H1 (cell line): Measurements from ENCODE around the gene FIS1. TPM values are rescaled to one million over a fixed set of nuclear protein-coding genes. Genes with fewer than 3 reads are reported as not detected.
"Not testable (repeated sequence)": the region's sequence is repeated elsewhere in the genome, so short reads cannot be mapped to it uniquely, and the experiment has no call there.

ENCODE experiments used
- CTCF ChIA-PET: fragments of 300-600 bp; sonication (Branson Sonifier 250); formaldehyde crosslinking; loops from one replicate; lab custom pipeline; 2021; ENCODE audit not compliant: partially characterized antibody; lab: Charles Lee
- POLR2A ChIA-PET: fragments of 300-600 bp; sonication (Branson Sonifier 250); formaldehyde crosslinking; loops from one replicate; lab custom pipeline; 2021; ENCODE audit warnings: inconsistent platforms; ENCODE audit not compliant: partially characterized antibody; lab: Charles Lee
- DNase-seq, 2 experiments: peaks; one replicate each; pipeline versions ENCODE4 v3.0.0 to v3.0.0-alpha.2; 2010 to 2022; ENCODE audit warnings: low spot score in 2 of 2, low read depth in 1 of 2, mixed read lengths in 1 of 2
- FAIRE-seq: peaks from 2 replicates; lab custom pipeline; 2011; peaks lifted over from hg19 to GRCh38; lab: Jason Lieb, UNC
- H2AFZ ChIP-seq: 2 replicates; pipeline ENCODE4 v1.8.1; 2012; ENCODE audit warnings: low read length, inconsistent platforms
- H2AK5ac ChIP-seq: 2 replicates; pipeline ENCODE4 v1.6.1; 2013; ENCODE audit warnings: low read depth, low read length
- H2BK120ac ChIP-seq: replicated peaks from 2 replicates; pipeline ENCODE3; 2013; ENCODE audit warnings: low read depth, low read length, inconsistent platforms
- H2BK12ac ChIP-seq: 2 replicates; pipeline ENCODE4 v1.6.1; 2013; ENCODE audit warnings: low read depth, low read length
- H2BK15ac ChIP-seq: 2 replicates; pipeline ENCODE4 v1.6.1; 2013; ENCODE audit warnings: low read length
- H2BK20ac ChIP-seq: 2 replicates; pipeline ENCODE4 v1.6.1; 2013; ENCODE audit warnings: low read length
- H2BK5ac ChIP-seq: 2 replicates; pipeline ENCODE4 v1.6.1; 2013; ENCODE audit warnings: low read depth, low read length
- H3K14ac ChIP-seq: 2 replicates; pipeline ENCODE4 v1.6.1; 2013; ENCODE audit warnings: inconsistent platforms; ENCODE audit not compliant: insufficient read length
- H3K18ac ChIP-seq: 2 replicates; pipeline ENCODE4 v1.6.1; 2013; ENCODE audit warnings: low read length; ENCODE audit errors: extremely low read depth
- H3K23ac ChIP-seq: 2 replicates; pipeline ENCODE4 v1.6.1; 2013; ENCODE audit warnings: inconsistent platforms; ENCODE audit not compliant: insufficient read length
- H3K23me2 ChIP-seq: 2 replicates; pipeline ENCODE4 v1.6.1; 2013; ENCODE audit warnings: low read depth, low read length
- H3K27ac ChIP-seq: 2 replicates; pipeline ENCODE4 v1.6.1; 2011; ENCODE audit warnings: low read depth, low read length, inconsistent platforms
- H3K27me3 ChIP-seq, 4 experiments: replicated peaks in 1 of 4; 1 replicate in 1 of 4; 2 replicates in 3 of 4; pipeline versions ENCODE4 v1.6.1 to v1.8.1; 2011 to 2013; ENCODE audit warnings: low read length in 3 of 4, mild to moderate bottlenecking in 3 of 4, inconsistent platforms in 2 of 4, mixed read lengths in 2 of 4, moderate library complexity in 1 of 4; ENCODE audit not compliant: control insufficient read depth in 3 of 4, insufficient read depth in 3 of 4; ENCODE audit errors: extremely low read depth in 1 of 4
- H3K36me3 ChIP-seq, 4 experiments: 2 replicates each; pipeline versions ENCODE4 v1.6.1 to v1.8.1; 2011 to 2013; ENCODE audit warnings: mild to moderate bottlenecking in 4 of 4, low read length in 3 of 4, moderate library complexity in 2 of 4, control low read depth in 1 of 4, inconsistent platforms in 1 of 4; ENCODE audit not compliant: insufficient read depth in 4 of 4, control insufficient read depth in 2 of 4
- H3K4ac ChIP-seq: replicated peaks from 2 replicates; pipeline ENCODE3; 2013; ENCODE audit warnings: low read length, low read depth, mixed read lengths, inconsistent platforms; ENCODE audit not compliant: insufficient read length
- H3K4me1 ChIP-seq, 4 experiments: replicated peaks in 1 of 4; 1 replicate in 1 of 4; 2 replicates in 3 of 4; pipeline versions ENCODE4 v1.6.1 to v1.8.1; 2011 to 2013; ENCODE audit warnings: low read length in 3 of 4, inconsistent platforms in 2 of 4, mixed read lengths in 1 of 4; ENCODE audit not compliant: insufficient read depth in 4 of 4, control insufficient read depth in 3 of 4
- H3K4me2 ChIP-seq, 2 experiments: 2 replicates each; pipeline versions ENCODE4 v1.6.1 to v1.8.1; 2011 to 2013; ENCODE audit warnings: low read depth in 2 of 2, low read length in 2 of 2, control low read depth in 1 of 2, inconsistent platforms in 1 of 2, mild to moderate bottlenecking in 1 of 2; ENCODE audit not compliant: insufficient read depth in 1 of 2
- H3K4me3 ChIP-seq, 4 experiments: fragments of 200-600, 300-600 bp in 1 of 4; sonication (generic), shearing (Covaris generic), sonication (Bioruptor Twin) in 1 of 4; 2 replicates each; pipeline versions ENCODE4 v1.5.1 to v1.8.1; 2011 to 2016; ENCODE audit warnings: low read length in 4 of 4, low read depth in 3 of 4, control low read depth in 2 of 4, inconsistent platforms in 2 of 4, mild to moderate bottlenecking in 2 of 4, mixed read lengths in 1 of 4, moderate library complexity in 1 of 4; ENCODE audit not compliant: insufficient read depth in 2 of 4; ENCODE audit errors: extremely low read depth in 1 of 4
- H3K56ac ChIP-seq: replicated peaks from 2 replicates; pipeline ENCODE3; 2013; ENCODE audit warnings: low read depth, mild to moderate bottlenecking, mixed read lengths, low read length, inconsistent platforms; ENCODE audit not compliant: insufficient read length
- H3K79me1 ChIP-seq: 2 replicates; pipeline ENCODE4 v1.6.1; 2013; ENCODE audit warnings: low read depth, low read length, control low read depth
- H3K79me2 ChIP-seq, 2 experiments: 2 replicates each; pipeline versions ENCODE4 v1.6.1 to v1.8.1; 2012 to 2013; ENCODE audit warnings: low read length in 2 of 2, mild to moderate bottlenecking in 2 of 2, inconsistent platforms in 1 of 2; ENCODE audit not compliant: insufficient read depth in 2 of 2, control insufficient read depth in 1 of 2
- H3K9ac ChIP-seq, 4 experiments: replicated peaks in 1 of 4; 1 replicate in 1 of 4; 2 replicates in 3 of 4; pipeline versions ENCODE4 v1.6.1 to v1.8.1; 2011 to 2013; ENCODE audit warnings: low read depth in 3 of 4, low read length in 3 of 4, control low read depth in 2 of 4, mild to moderate bottlenecking in 2 of 4, moderate library complexity in 2 of 4, inconsistent platforms in 1 of 4; ENCODE audit errors: extremely low read depth in 1 of 4
- H3K9me3 ChIP-seq, 2 experiments: 2 replicates each; pipeline versions ENCODE4 v1.6.1 to v1.8.1; 2012 to 2013; ENCODE audit warnings: mild to moderate bottlenecking in 2 of 2, moderate library complexity in 2 of 2, control low read depth in 1 of 2, inconsistent platforms in 1 of 2, low read depth in 1 of 2, low read length in 1 of 2, mixed read lengths in 1 of 2; ENCODE audit not compliant: insufficient read depth in 2 of 2
- H4K20me1 ChIP-seq, 2 experiments: replicated peaks in 1 of 2; 2 replicates each; pipeline versions ENCODE3 to v1.8.1; 2011 to 2013; ENCODE audit warnings: inconsistent platforms in 2 of 2, low read length in 2 of 2, mild to moderate bottlenecking in 1 of 2; ENCODE audit not compliant: insufficient read depth in 2 of 2, control insufficient read depth in 1 of 2
- H4K5ac ChIP-seq: 2 replicates; pipeline ENCODE4 v1.6.1; 2013; ENCODE audit warnings: low read length, low read depth, mixed read lengths, inconsistent platforms; ENCODE audit not compliant: insufficient read length
- H4K8ac ChIP-seq: 2 replicates; pipeline ENCODE4 v1.8.0; 2013; ENCODE audit warnings: mild to moderate bottlenecking, moderate library complexity, low read length, inconsistent platforms; ENCODE audit not compliant: insufficient read depth; ENCODE audit errors: extremely low read depth
- H4K91ac ChIP-seq: replicated peaks from 2 replicates; pipeline ENCODE3; 2013; ENCODE audit warnings: low read length, mixed read lengths, inconsistent platforms; ENCODE audit not compliant: insufficient read length
- WGBS, 2 experiments: shearing (Covaris generic) in 1 of 2; methylation state at CpG; one replicate each; pipeline versions ENCODE4 v1.1.6 to v1.1.7; 2013 to 2015; ENCODE audit warnings: low lambda C conversion rate in 2 of 2, mixed read lengths in 2 of 2, inconsistent platforms in 1 of 2, low coverage in 1 of 2, missing lambda C conversion rate in 1 of 2; ENCODE audit not compliant: insufficient replicate concordance in 2 of 2, insufficient coverage in 1 of 2, insufficient read length in 1 of 2; ENCODE audit errors: extremely low coverage in 1 of 2, missing lambda C conversion rate in 1 of 2; 5-methylcytosine and 5-hydroxymethylcytosine counted together
- polyA plus RNA-seq, 7 experiments: library from polyadenylated mRNA; depleted of rRNA in 3 of 7; stranded (reverse) in 5 of 7; unstranded in 2 of 7; fragments of >200 nt in 5 of 7; fragments of 200-250 nt in 2 of 7; gene quantifications; 1 replicate in 5 of 7; 2 replicates in 1 of 7; 4 replicates in 1 of 7; pipeline versions ENCODE4 v1.2.1 to v1.2.3, GENCODE V29; 2011 to 2013; ENCODE audit warnings: missing spikeins in 2 of 7, mixed read lengths in 2 of 7
- total RNA-seq: library from RNA; stranded (reverse); fragmentation: NEBNext Ultra II Directional; extraction: Animal tissue kit (Norgen Biotek cat#: 25700); gene quantifications from 2 replicates; pipeline ENCODE4 v1.2.1, GENCODE V29; 2021

Gene FIS1
- total and polyA plus RNA-seq, 2 of the 8 experiments (the other 6 are each of a cell fraction or from before 2014, with no cell fraction given): 128 to 195 TPM

DNA sequence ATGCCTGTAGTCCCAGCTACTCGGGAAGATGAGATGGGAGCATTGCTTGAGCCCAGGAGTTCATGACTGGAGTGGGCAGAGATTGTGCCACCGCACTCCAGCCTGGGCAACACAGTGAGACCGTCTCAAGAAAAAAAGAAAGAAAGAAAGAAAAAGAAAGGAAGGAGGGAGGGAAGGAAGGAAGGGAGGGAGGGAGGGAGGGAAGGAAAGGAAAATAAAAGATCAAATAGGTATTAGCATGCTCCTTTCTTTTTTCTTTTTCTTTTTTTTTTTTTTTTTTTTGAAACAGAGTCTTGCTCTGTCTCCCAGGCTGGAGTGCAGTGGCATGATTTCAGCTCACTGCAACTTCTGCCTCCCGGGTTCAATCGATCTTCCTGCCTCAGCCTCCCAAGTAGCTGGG lies 8.3 kb upstream of the FIS1 start:
- POLR2A ChIA-PET: interaction anchor here (1.7 to 2.3 kb wide), 3 partner anchors 12 to 49 kb away, joined by 3 to 14 read pairs (median 7); no protein-coding TSS in a partner anchor
- 86% methylated on average over 3 of the region's 5 CpGs; no CpG with 5 or more reads in 1 of the 2 experiments for WGBS, 2 experiments
- H4K5ac ChIP-seq, FAIRE-seq, H2AFZ ChIP-seq, H4K20me1 ChIP-seq, H3K18ac ChIP-seq, H3K9me3 ChIP-seq, H3K27me3 ChIP-seq, H2BK15ac ChIP-seq, H3K36me3 ChIP-seq, H3K56ac ChIP-seq, H4K8ac ChIP-seq, H2BK120ac ChIP-seq, H3K14ac ChIP-seq, H3K23me2 ChIP-seq, H3K79me1 ChIP-seq, H3K9ac ChIP-seq, DNase-seq, H3K27ac ChIP-seq, H4K91ac ChIP-seq, H2BK5ac ChIP-seq, H2BK12ac ChIP-seq, H3K4me2 ChIP-seq, H2BK20ac ChIP-seq, H2AK5ac ChIP-seq, H3K4ac ChIP-seq, H3K4me3 ChIP-seq, H3K23ac ChIP-seq, H3K4me1 ChIP-seq: not testable (repeated sequence)
- CTCF ChIA-PET: interaction anchor here (0.9 to 5.4 kb wide), 5 partner anchors 9 to 61 kb away, joined by 3 to 45 read pairs (median 8); partner anchors contain the start of gene FIS1
- peaks cover 0 to 29% of the 10 kb centered on the region in 2 experiments; a peak in 3 of 4 replicates for H3K79me2 ChIP-seq
